Measurements from ENCODE around the gene FASN. TPM values are rescaled to one million over a fixed set of nuclear protein-coding genes. Genes with fewer than 3 reads are reported as not detected.

FASN gene
- total RNA-seq, 1 experiment from 2014 or later = 433 TPM

GRCh38 chr17:82084373-82085030 is 13.5 kb downstream of the FASN start:
- Mint-ChIP-seq H3K4me3 (no peak overlapping the region), H3K36me3 (ENCODE audit: insufficient read depth in 1 of 3, low read depth in 3 of 3) (peaks cover 21 to 81% (median 69%) of the 10 kb centered on the region in 3 experiments; a peak in 6 of 7 replicates), H3K9me3 (no peaks in the 10 kb centered on the region), H3K27ac (no peak overlapping the region), H3K27me3 (ENCODE audit: low read depth) (no peaks in the 10 kb centered on the region), H3K4me1 (no peaks in the 10 kb centered on the region)
- Histone ChIP-seq H2BK12ac (ENCODE audit: insufficient read length, low read depth, low read length) (no peak overlapping the region), H2BK5ac (ENCODE audit: insufficient read length, low read length) (no peak overlapping the region), H3K9ac (ENCODE audit: extremely low read depth, insufficient read length, low read length) (no peak overlapping the region), H4K20me1 (ENCODE audit: control insufficient read depth, insufficient read depth, insufficient read length) (no peaks in the 10 kb centered on the region), H2AK5ac (ENCODE audit: insufficient read length, low read length) (no peak overlapping the region), H3K27ac (ENCODE audit: insufficient read length, low read depth, low read length) (no peak overlapping the region), H3K14ac (ENCODE audit: insufficient read depth, low read length) (no peak overlapping the region), H3K23me2 (ENCODE audit: insufficient read length, low read depth, low read length, poor library complexity, severe bottlenecking) (no peaks in the 10 kb centered on the region), H3K9me3 (ENCODE audit: control insufficient read depth, low read depth, low read length) (no peaks in the 10 kb centered on the region), H2BK20ac (ENCODE audit: low read depth, low read length, poor library complexity, severe bottlenecking) (no peak overlapping the region), H3K4me2 (ENCODE audit: insufficient read depth, insufficient read length, low read length) (no peak overlapping the region), H3T11ph (ENCODE audit: low read length) (no peak overlapping the region), H3K79me1 (ENCODE audit: insufficient read depth, low read depth, low read length, poor library complexity, severe bottlenecking) (no peaks in the 10 kb centered on the region), H3K56ac (ENCODE audit: insufficient read length, low read depth, low read length) (no peak overlapping the region), H4K8ac (replicated peaks; ENCODE audit: insufficient read length, low read depth, low read length) (no peak overlapping the region), H2BK120ac (ENCODE audit: low read depth, low read length, poor library complexity, severe bottlenecking) (no peak overlapping the region), H2BK15ac (ENCODE audit: low read depth, low read length) (no peak overlapping the region), H3K27me3 (ENCODE audit: insufficient read depth, low read length) (no peaks in the 10 kb centered on the region), H3K4me1 (ENCODE audit: insufficient read depth, low read length) (no peaks in the 10 kb centered on the region), H4K91ac (ENCODE audit: insufficient read length, low read depth, low read length) (no peak overlapping the region), H2AFZ (ENCODE audit: low read length) (no peak overlapping the region), H3K18ac (ENCODE audit: insufficient read length, low read depth, low read length) (no peak overlapping the region), H4K5ac (ENCODE audit: insufficient read length, low read depth, low read length) (no peak overlapping the region), H3K4ac (ENCODE audit: low read depth, low read length) (no peak overlapping the region), H3K79me2 (ENCODE audit: insufficient read depth, low read length) (no peaks in the 10 kb centered on the region), H3K23ac (ENCODE audit: insufficient read length, low read depth, low read length) (no peak overlapping the region)
- WGBS (ENCODE audit: extremely low coverage, insufficient read length, low lambda C conversion rate) = no CpG with 5 or more reads among the region's 31 CpGs
- no peak for DNase-seq
- TF ChIP-seq CTCF (conservative IDR thresholded peaks at IDR 0.05) = no peak

Measured in H9 (cell line).